ENCODE measurements around the gene CEACAM3. TPM values are rescaled to one million over a fixed set of nuclear protein-coding genes. Genes with fewer than 3 reads are reported as not detected.
"Not testable (repeated sequence)": the region's sequence is repeated elsewhere in the genome, so short reads cannot be mapped to it uniquely, and the experiment has no call there.

The CEACAM3 gene
- total RNA-seq = under 1 TPM; 0.71 to 0.93 TPM
- long read RNA-seq, donor 1 = 0 reads
- long read RNA-seq, donor 2 = 0 reads

- no peak for DNase-seq (ENCODE audit: low spot score)
- intact Hi-C loops (cut with DNase I) = no loop called here
Measured at GRCh38 chr19:41796362-41796761, at the start of gene CEACAM3. TSS of gene CEACAM3 (plus strand) at chr19:41796587. CDS start at chr19:41796678, 91 bp downstream.

- DNase-seq (ENCODE audit: low spot score) = no peak
- intact Hi-C loops (cut with DNase I) = no loop called here
Measured at GRCh38 chr19:41746593-41747227, 49.7 kb upstream of the CEACAM3 start.

- intact Hi-C loops (cut with DNase I) = no loop called here
- no peak for DNase-seq (ENCODE audit: low spot score)
Measured at GRCh38 chr19:41748012-41748411, 48.4 kb upstream of the CEACAM3 start.

GRCh38 chr19:41750248-41751134, 45.9 kb upstream of the CEACAM3 start:
- intact Hi-C loops (cut with DNase I); DNase-seq (ENCODE audit: low spot score): not testable (repeated sequence)

- intact Hi-C loops (cut with DNase I) = no loop called here
- no peak for DNase-seq (ENCODE audit: low spot score)
Measured at GRCh38 chr19:41753159-41753558, 43.2 kb upstream of the CEACAM3 start.

- no peak for DNase-seq (ENCODE audit: low spot score)
- intact Hi-C loops (cut with DNase I) = no loop called here
Measured at GRCh38 chr19:41753936-41754529, 42.4 kb upstream of the CEACAM3 start.

GRCh38 chr19:41755328-41755913, 41.0 kb upstream of the CEACAM3 start, which contains the start of gene CEACAM6:
TSS of gene CEACAM6 (plus strand) at chr19:41755530. CDS start at chr19:41755639, 109 bp downstream.
- intact Hi-C loops (cut with DNase I) = no loop called here
- no peak for DNase-seq (ENCODE audit: low spot score)

- no peak for DNase-seq (ENCODE audit: low spot score)
- intact Hi-C loops (cut with DNase I) = no loop called here
Measured at GRCh38 chr19:41758846-41759245, 37.5 kb upstream of the CEACAM3 start.

- DNase-seq (ENCODE audit: low spot score) = no peak
- intact Hi-C loops (cut with DNase I) = no loop called here
Measured at GRCh38 chr19:41767115-41767514, 29.3 kb upstream of the CEACAM3 start.

GRCh38 chr19:41768105-41768504, 28.3 kb upstream of the CEACAM3 start:
- intact Hi-C loops (cut with DNase I); DNase-seq (ENCODE audit: low spot score): not testable (repeated sequence)

GRCh38 chr19:41769608-41770007, 26.8 kb upstream of the CEACAM3 start:
- no peak for DNase-seq (ENCODE audit: low spot score)
- intact Hi-C loops (cut with DNase I) = no loop called here

- intact Hi-C loops (cut with DNase I) = no loop called here
Measured at GRCh38 chr19:41771410-41771809, 25.0 kb upstream of the CEACAM3 start.

GRCh38 chr19:41774515-41774980, 21.8 kb upstream of the CEACAM3 start:
- intact Hi-C loops (cut with DNase I) = no loop called here
- no peak for DNase-seq (ENCODE audit: low spot score)

More at GRCh38 chr19:41771410-41771809, 25.0 kb upstream of the CEACAM3 start:
- no peak for DNase-seq (ENCODE audit: low spot score)

- intact Hi-C loops (cut with DNase I) = no loop called here
Measured at GRCh38 chr19:41776700-41777099, 19.7 kb upstream of the CEACAM3 start.

GRCh38 chr19:41783612-41784011, 12.8 kb upstream of the CEACAM3 start:
- intact Hi-C loops (cut with DNase I) = no loop called here
- DNase-seq (ENCODE audit: low spot score) = no peak

More at GRCh38 chr19:41776700-41777099, 19.7 kb upstream of the CEACAM3 start:
- DNase-seq (ENCODE audit: low spot score) = no peak

- intact Hi-C loops (cut with DNase I) = no loop called here
- DNase-seq (ENCODE audit: low spot score) = no peak
Measured at GRCh38 chr19:41784312-41784711, 12.1 kb upstream of the CEACAM3 start.

- intact Hi-C loops (cut with DNase I) = no loop called here
Measured at GRCh38 chr19:41784743-41785142, 11.6 kb upstream of the CEACAM3 start.

GRCh38 chr19:41785653-41786052, 10.7 kb upstream of the CEACAM3 start:
- intact Hi-C loops (cut with DNase I) = no loop called here
- no peak for DNase-seq (ENCODE audit: low spot score)

More at GRCh38 chr19:41784743-41785142, 11.6 kb upstream of the CEACAM3 start:
- DNase-seq (ENCODE audit: low spot score) = no peak

- no peak for DNase-seq (ENCODE audit: low spot score)
- intact Hi-C loops (cut with DNase I) = no loop called here
Measured at GRCh38 chr19:41787055-41787454, 9.3 kb upstream of the CEACAM3 start.

Data from posterior vena cava (tissue), 2 donors.